Measurements from ENCODE around the gene SCAP. TPM values are rescaled to one million over a fixed set of nuclear protein-coding genes. Genes with fewer than 3 reads are reported as not detected.

The SCAP gene
- total and polyA plus RNA-seq, 4 donors: 44.1 to 91.8 (median 47.4) TPM

DNA sequence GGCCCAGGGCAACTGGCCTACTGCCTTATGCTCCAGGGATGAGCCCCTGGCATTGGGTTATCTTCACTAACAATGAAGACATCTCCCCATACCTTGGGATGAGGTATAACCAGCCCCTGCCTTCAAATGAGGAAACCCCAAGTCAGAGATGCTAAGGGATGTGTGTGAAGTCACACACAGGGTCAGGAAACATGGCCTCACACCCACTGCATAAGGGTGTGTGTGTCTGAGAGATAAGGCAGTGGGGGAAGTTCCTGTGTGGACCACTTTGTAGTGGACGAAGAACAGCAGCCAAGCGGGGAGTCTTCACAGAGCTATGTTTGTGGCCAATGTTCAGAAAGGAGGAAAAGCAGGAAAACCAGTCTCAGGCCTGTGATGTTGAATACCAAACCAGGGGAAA, 27.3 kb upstream of the SCAP start:
- DNase-seq (no peak), ATAC-seq (ENCODE audit: insufficient read depth, low FRiP score) (no peak)
- no peak for TF ChIP-seq CTCF (IDR thresholded peaks at IDR 0.05; ENCODE audit: control extremely low read depth, extremely low read depth)
- Histone ChIP-seq H3K9ac (ENCODE audit: insufficient read depth in 1 of 2, low read length in 2 of 2) (no peak overlapping the region), H3K4me1 (ENCODE audit: control insufficient read depth in 5 of 5, insufficient read depth in 5 of 5, low read length in 5 of 5) (no peaks in the 10 kb centered on the region), H3K27ac (ENCODE audit: low read depth in 1 of 2, low read length in 1 of 2) (no peak overlapping the region), H3K36me3 (ENCODE audit: control insufficient read depth in 4 of 4, insufficient read depth in 4 of 4, low read length in 4 of 4) (peaks cover 20 to 35% (median 28%) of the 10 kb centered on the region in 4 donors), H3K4me3 (no peak overlapping the region), H3K27me3 (ENCODE audit: control insufficient read depth in 3 of 3, insufficient read depth in 3 of 3, low read length in 2 of 3) (no peaks in the 10 kb centered on the region), H3K9me3 (ENCODE audit: control insufficient read depth in 4 of 4, insufficient read depth in 3 of 4, low read length in 3 of 4) (no peaks in the 10 kb centered on the region)
- 73 to 90% methylated on average over 2 of the region's 2 CpGs for WGBS, 2 donors

- Histone ChIP-seq H3K4me1 (ENCODE audit: control insufficient read depth in 5 of 5, insufficient read depth in 5 of 5, low read length in 5 of 5) (no peaks in the 10 kb centered on the region), H3K4me3 (no peak overlapping the region), H3K36me3 (ENCODE audit: control insufficient read depth in 4 of 4, insufficient read depth in 4 of 4, low read length in 4 of 4) (peaks cover 18 to 36% (median 31%) of the 10 kb centered on the region in 4 donors), H3K9ac (ENCODE audit: insufficient read depth in 1 of 2, low read length in 2 of 2) (no peak overlapping the region), H3K27ac (ENCODE audit: low read depth in 1 of 2, low read length in 1 of 2) (no peak overlapping the region), H3K9me3 (ENCODE audit: control insufficient read depth in 4 of 4, insufficient read depth in 3 of 4, low read length in 3 of 4) (no peaks in the 10 kb centered on the region), H3K27me3 (ENCODE audit: control insufficient read depth in 3 of 3, insufficient read depth in 3 of 3, low read length in 2 of 3) (no peaks in the 10 kb centered on the region)
- TF ChIP-seq CTCF (IDR thresholded peaks at IDR 0.05; ENCODE audit: control extremely low read depth, extremely low read depth): no peak
- no peak for ATAC-seq (ENCODE audit: insufficient read depth, low FRiP score)
- no peak for DNase-seq
Measured at GRCh38 chr3:47496892-47497291, 21.2 kb upstream of the SCAP start.

DNA sequence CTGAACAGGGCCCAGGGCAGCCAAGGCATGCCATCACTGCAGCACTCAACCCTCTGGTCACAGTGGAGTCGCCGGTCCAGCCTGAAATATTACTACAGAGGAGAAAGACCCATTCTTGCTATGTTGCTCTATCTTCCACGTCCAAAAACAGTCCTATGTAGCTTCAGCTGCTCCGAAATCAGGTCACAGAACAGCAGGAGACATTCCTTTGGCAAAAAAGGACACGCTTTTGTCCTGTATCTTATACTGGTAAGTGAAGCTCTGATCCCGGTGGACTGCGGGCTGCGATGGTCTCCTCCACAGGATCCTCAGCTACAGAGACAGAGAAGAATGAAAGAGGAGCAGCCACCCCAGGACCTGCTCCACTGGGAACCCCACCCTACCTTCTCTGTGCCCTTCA, 20.1 kb upstream of the SCAP start:
- DNase-seq: no peak
- no peaks in the 10 kb centered on the region for H3K27me3 ChIP-seq (ENCODE audit: control insufficient read depth in 3 of 3, insufficient read depth in 3 of 3, low read length in 2 of 3)
- peaks cover 13 to 29% (median 26%) of the 10 kb centered on the region in 4 donors for H3K36me3 ChIP-seq (ENCODE audit: control insufficient read depth in 4 of 4, insufficient read depth in 4 of 4, low read length in 4 of 4)
- no peaks in the 10 kb centered on the region for H3K9me3 ChIP-seq (ENCODE audit: control insufficient read depth in 4 of 4, insufficient read depth in 3 of 4, low read length in 3 of 4)
- 92 to 97% methylated on average over 8 of the region's 8 CpGs for WGBS, 2 donors
- no peaks in the 10 kb centered on the region for H3K4me1 ChIP-seq (ENCODE audit: control insufficient read depth in 5 of 5, insufficient read depth in 5 of 5, low read length in 5 of 5)
- H3K27ac ChIP-seq (ENCODE audit: low read depth in 1 of 2, low read length in 1 of 2): no peak overlapping the region
- no peak overlapping the region for H3K4me3 ChIP-seq
- no peak for ATAC-seq (ENCODE audit: insufficient read depth, low FRiP score)
- no peak overlapping the region for H3K9ac ChIP-seq (ENCODE audit: insufficient read depth in 1 of 2, low read length in 2 of 2)
- no peak for TF ChIP-seq CTCF (IDR thresholded peaks at IDR 0.05; ENCODE audit: control extremely low read depth, extremely low read depth)

- TF ChIP-seq CTCF (IDR thresholded peaks at IDR 0.05; ENCODE audit: control extremely low read depth, extremely low read depth): no peak
Measured at GRCh38 chr3:47495111-47495510, 19.4 kb upstream of the SCAP start.

More at GRCh38 chr3:47495111-47495510, 19.4 kb upstream of the SCAP start:
- ATAC-seq (ENCODE audit: insufficient read depth, low FRiP score) (no peak), DNase-seq (no peak)
- Histone ChIP-seq H3K4me1 (ENCODE audit: control insufficient read depth in 5 of 5, insufficient read depth in 5 of 5, low read length in 5 of 5) (no peaks in the 10 kb centered on the region), H3K36me3 (ENCODE audit: control insufficient read depth in 4 of 4, insufficient read depth in 4 of 4, low read length in 4 of 4) (peaks cover 13 to 29% (median 23%) of the 10 kb centered on the region in 4 donors), H3K27me3 (ENCODE audit: control insufficient read depth in 3 of 3, insufficient read depth in 3 of 3, low read length in 2 of 3) (no peaks in the 10 kb centered on the region), H3K27ac (ENCODE audit: low read depth in 1 of 2, low read length in 1 of 2) (no peak overlapping the region), H3K9ac (ENCODE audit: insufficient read depth in 1 of 2, low read length in 2 of 2) (no peak overlapping the region), H3K4me3 (no peak overlapping the region), H3K9me3 (ENCODE audit: control insufficient read depth in 4 of 4, insufficient read depth in 3 of 4, low read length in 3 of 4) (no peaks in the 10 kb centered on the region)
- 94 to 96% methylated on average over 4 of the region's 4 CpGs for WGBS, 2 donors

Data from lung (tissue), 12 donors.